ENCODE measurements around the gene FBXW7. TPM values are rescaled to one million over a fixed set of nuclear protein-coding genes. Genes with fewer than 3 reads are reported as not detected.

Gene FBXW7
- total and polyA plus RNA-seq, 2 of the 8 experiments (the other 6 are each of a cell fraction or from before 2014, with no cell fraction given), result 6.0 to 26.7 TPM

GRCh38 chr4:152478461-152479237 lies 57.2 kb downstream of the FBXW7 start:
- Histone ChIP-seq H4K20me1 (replicated peaks in 1 of 2; ENCODE audit: control insufficient read depth in 1 of 2, insufficient read depth in 2 of 2, low read length in 2 of 2) (peaks cover 0 to 2% of the 10 kb centered on the region in 2 experiments), H3K9ac (replicated peaks in 1 of 4; ENCODE audit: extremely low read depth in 1 of 4, low read depth in 3 of 4, low read length in 3 of 4) (no peak overlapping the region), H3K4me1 (replicated peaks in 1 of 4; ENCODE audit: control insufficient read depth in 3 of 4, insufficient read depth in 4 of 4, low read length in 3 of 4) (no peaks in the 10 kb centered on the region), H3K27ac (ENCODE audit: low read depth, low read length) (no peak overlapping the region), H2BK120ac (replicated peaks; ENCODE audit: low read depth, low read length) (no peak overlapping the region), H3K23me2 (ENCODE audit: low read depth, low read length) (no peaks in the 10 kb centered on the region), H2BK15ac (ENCODE audit: low read length) (no peak overlapping the region), H2BK5ac (ENCODE audit: low read depth, low read length) (no peak overlapping the region), H3K23ac (ENCODE audit: insufficient read length) (no peak overlapping the region), H4K5ac (ENCODE audit: insufficient read length, low read depth, low read length) (no peak overlapping the region), H2BK20ac (ENCODE audit: low read length) (no peak overlapping the region), H3K56ac (replicated peaks; ENCODE audit: insufficient read length, low read depth, low read length) (no peak overlapping the region), H3K79me1 (ENCODE audit: low read depth, low read length) (0 out of 2 replicates have a peak, but pooled peaks cover 2% of the 10 kb centered on the region), H3K36me3 (ENCODE audit: control insufficient read depth in 2 of 4, insufficient read depth in 4 of 4, low read length in 3 of 4) (no peaks in the 10 kb centered on the region; a peak in 1 of 8 replicates), H3K4me2 (ENCODE audit: insufficient read depth in 1 of 2, low read depth in 2 of 2, low read length in 2 of 2) (no peak overlapping the region), H2AFZ (ENCODE audit: low read length) (no peak overlapping the region), H2AK5ac (ENCODE audit: low read depth, low read length) (no peak overlapping the region), H2BK12ac (ENCODE audit: low read depth, low read length) (no peak overlapping the region), H4K91ac (replicated peaks; ENCODE audit: insufficient read length, low read length) (no peak overlapping the region), H3K79me2 (ENCODE audit: control insufficient read depth in 1 of 2, insufficient read depth in 2 of 2, low read length in 2 of 2) (peaks cover 0 to 48% of the 10 kb centered on the region in 2 experiments; a peak in 2 of 4 replicates), H4K8ac (ENCODE audit: extremely low read depth, insufficient read depth, low read length) (no peak overlapping the region), H3K4ac (replicated peaks; ENCODE audit: insufficient read length, low read depth, low read length) (no peak overlapping the region), H3K18ac (ENCODE audit: extremely low read depth, low read length) (no peak overlapping the region), H3K9me3 (ENCODE audit: insufficient read depth in 2 of 2, low read depth in 1 of 2, low read length in 1 of 2) (no peaks in the 10 kb centered on the region), H3K14ac (ENCODE audit: insufficient read length) (no peak overlapping the region), H3K27me3 (replicated peaks in 1 of 4; ENCODE audit: control insufficient read depth in 3 of 4, extremely low read depth in 1 of 4, insufficient read depth in 3 of 4, low read length in 3 of 4) (no peaks in the 10 kb centered on the region), H3K4me3 (ENCODE audit: extremely low read depth in 1 of 4, insufficient read depth in 2 of 4, low read depth in 3 of 4, low read length in 4 of 4) (no peak overlapping the region)
- CTCF ChIA-PET (ENCODE audit: partially characterized antibody), result interaction anchor here (2.1 kb wide), 1 partner anchor 20 kb away, joined by 6 read pairs; no protein-coding TSS in a partner anchor
- POLR2A ChIA-PET (ENCODE audit: partially characterized antibody), result interaction anchor here (0.5 kb wide), 1 partner anchor 25 kb away, joined by 3 read pairs; no protein-coding TSS in a partner anchor
- no peak for DNase-seq (ENCODE audit: low read depth in 1 of 2, low spot score in 2 of 2)
- FAIRE-seq, result no peak
- 88% methylated on average over 3 of the region's 3 CpGs; no CpG with 5 or more reads in 1 of the 2 experiments for WGBS, 2 experiments (ENCODE audit: extremely low coverage in 1 of 2, insufficient coverage in 1 of 2, insufficient read length in 1 of 2, insufficient replicate concordance in 2 of 2, low coverage in 1 of 2, low lambda C conversion rate in 2 of 2, missing lambda C conversion rate in 1 of 2)
- TF ChIP-seq MAX (IDR thresholded peaks at IDR 0.05) (no peak), KDM1A (IDR thresholded peaks at IDR 0.05; ENCODE audit: borderline replicate concordance, low read length) (no peak), TBP (IDR thresholded peaks at IDR 0.05; ENCODE audit: low read depth, low read length) (no peak), PHF8 (conservative IDR thresholded peaks at IDR 0.05; ENCODE audit: low read depth, low read length) (no peak), MAFK (IDR thresholded peaks at IDR 0.05; ENCODE audit: low read depth, low read length) (no peak), CTCF (IDR thresholded peaks at IDR 0.05; ENCODE audit: control extremely low read depth in 1 of 3, insufficient read depth in 1 of 3, low read depth in 1 of 3, low read length in 3 of 3) (no peak), E2F6 (IDR thresholded peaks at IDR 0.05) (no peak), JUN (IDR thresholded peaks at IDR 0.05; ENCODE audit: low read depth, low read length) (no peak), ZNF274 (IDR thresholded peaks at IDR 0.05; ENCODE audit: borderline replicate concordance, extremely low read depth, low read length) (no peak)
